ENCODE measurements around the gene ANO2. TPM values are rescaled to one million over a fixed set of nuclear protein-coding genes. Genes with fewer than 3 reads are reported as not detected.

The ANO2 gene
- total and polyA plus RNA-seq, 2 experiments from 2014 or later, result 2.3 to 4.6 TPM

DNA sequence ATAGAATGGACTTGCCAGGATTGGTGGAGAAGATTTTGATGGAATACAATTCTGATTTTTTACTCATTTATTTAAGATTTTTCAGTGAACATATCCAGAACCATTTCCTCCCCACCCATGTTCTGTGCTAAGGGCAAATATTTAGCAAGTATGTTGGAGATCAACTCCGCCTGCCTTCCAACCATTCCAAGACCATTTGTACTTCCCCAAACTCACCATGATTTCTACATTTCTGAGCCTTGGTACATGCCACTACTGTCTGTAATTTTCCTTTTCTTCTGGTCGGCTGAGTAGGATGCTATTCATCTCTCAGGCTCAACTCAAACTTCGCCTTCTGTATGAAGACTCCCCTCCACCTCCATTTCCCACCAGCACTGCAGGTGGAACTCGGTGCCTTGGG, 362.5 kb downstream of the ANO2 start:
- Histone ChIP-seq H3F3A (replicated peaks; ENCODE audit: low read depth) (no peaks in the 10 kb centered on the region), H3K9me2 (ENCODE audit: insufficient read depth) (peaks cover 22% of the 10 kb centered on the region), H3K36me3 (ENCODE audit: insufficient read depth) (no peaks in the 10 kb centered on the region), H3K27ac (ENCODE audit: low read depth) (no peak overlapping the region), H4K20me1 (replicated peaks; ENCODE audit: insufficient read depth) (no peaks in the 10 kb centered on the region), H3K79me2 (replicated peaks; ENCODE audit: insufficient read depth) (no peaks in the 10 kb centered on the region), H2AFZ (no peak overlapping the region), H3K4me1 (ENCODE audit: insufficient read depth) (peaks cover 11% of the 10 kb centered on the region; the same call in 1 of the 2 replicates), H3K4me2 (no peak overlapping the region), H3K4me3 (no peak overlapping the region), H3K27me3 (ENCODE audit: insufficient read depth) (no peaks in the 10 kb centered on the region)
- Mint-ChIP-seq H3K27ac (no peak overlapping the region), H3K4me3 (no peak overlapping the region), H3K4me1 (peaks cover 11% of the 10 kb centered on the region), H3K9me3 (no peaks in the 10 kb centered on the region), H3K27me3 (ENCODE audit: insufficient read depth, low read depth, poor library complexity) (peaks cover 2% of the 10 kb centered on the region), H3K36me3 (ENCODE audit: low read depth) (no peaks in the 10 kb centered on the region)
- ATAC-seq (no peak), DNase-seq (ENCODE audit: low spot score) (no peak)
- TF ChIP-seq, protein P1, sequence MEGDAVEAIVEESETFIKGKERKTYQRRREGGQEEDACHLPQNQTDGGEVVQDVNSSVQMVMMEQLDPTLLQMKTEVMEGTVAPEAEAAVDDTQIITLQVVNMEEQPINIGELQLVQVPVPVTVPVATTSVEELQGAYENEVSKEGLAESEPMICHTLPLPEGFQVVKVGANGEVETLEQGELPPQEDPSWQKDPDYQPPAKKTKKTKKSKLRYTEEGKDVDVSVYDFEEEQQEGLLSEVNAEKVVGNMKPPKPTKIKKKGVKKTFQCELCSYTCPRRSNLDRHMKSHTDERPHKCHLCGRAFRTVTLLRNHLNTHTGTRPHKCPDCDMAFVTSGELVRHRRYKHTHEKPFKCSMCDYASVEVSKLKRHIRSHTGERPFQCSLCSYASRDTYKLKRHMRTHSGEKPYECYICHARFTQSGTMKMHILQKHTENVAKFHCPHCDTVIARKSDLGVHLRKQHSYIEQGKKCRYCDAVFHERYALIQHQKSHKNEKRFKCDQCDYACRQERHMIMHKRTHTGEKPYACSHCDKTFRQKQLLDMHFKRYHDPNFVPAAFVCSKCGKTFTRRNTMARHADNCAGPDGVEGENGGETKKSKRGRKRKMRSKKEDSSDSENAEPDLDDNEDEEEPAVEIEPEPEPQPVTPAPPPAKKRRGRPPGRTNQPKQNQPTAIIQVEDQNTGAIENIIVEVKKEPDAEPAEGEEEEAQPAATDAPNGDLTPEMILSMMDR (conservative IDR thresholded peaks at IDR 0.05; ENCODE audit: low read depth in 2 of 2), result no peak
- TF ChIP-seq, protein P2, sequence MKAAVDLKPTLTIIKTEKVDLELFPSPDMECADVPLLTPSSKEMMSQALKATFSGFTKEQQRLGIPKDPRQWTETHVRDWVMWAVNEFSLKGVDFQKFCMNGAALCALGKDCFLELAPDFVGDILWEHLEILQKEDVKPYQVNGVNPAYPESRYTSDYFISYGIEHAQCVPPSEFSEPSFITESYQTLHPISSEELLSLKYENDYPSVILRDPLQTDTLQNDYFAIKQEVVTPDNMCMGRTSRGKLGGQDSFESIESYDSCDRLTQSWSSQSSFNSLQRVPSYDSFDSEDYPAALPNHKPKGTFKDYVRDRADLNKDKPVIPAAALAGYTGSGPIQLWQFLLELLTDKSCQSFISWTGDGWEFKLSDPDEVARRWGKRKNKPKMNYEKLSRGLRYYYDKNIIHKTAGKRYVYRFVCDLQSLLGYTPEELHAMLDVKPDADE (IDR thresholded peaks at IDR 0.05), result no peak
- TF ChIP-seq, protein P3, sequence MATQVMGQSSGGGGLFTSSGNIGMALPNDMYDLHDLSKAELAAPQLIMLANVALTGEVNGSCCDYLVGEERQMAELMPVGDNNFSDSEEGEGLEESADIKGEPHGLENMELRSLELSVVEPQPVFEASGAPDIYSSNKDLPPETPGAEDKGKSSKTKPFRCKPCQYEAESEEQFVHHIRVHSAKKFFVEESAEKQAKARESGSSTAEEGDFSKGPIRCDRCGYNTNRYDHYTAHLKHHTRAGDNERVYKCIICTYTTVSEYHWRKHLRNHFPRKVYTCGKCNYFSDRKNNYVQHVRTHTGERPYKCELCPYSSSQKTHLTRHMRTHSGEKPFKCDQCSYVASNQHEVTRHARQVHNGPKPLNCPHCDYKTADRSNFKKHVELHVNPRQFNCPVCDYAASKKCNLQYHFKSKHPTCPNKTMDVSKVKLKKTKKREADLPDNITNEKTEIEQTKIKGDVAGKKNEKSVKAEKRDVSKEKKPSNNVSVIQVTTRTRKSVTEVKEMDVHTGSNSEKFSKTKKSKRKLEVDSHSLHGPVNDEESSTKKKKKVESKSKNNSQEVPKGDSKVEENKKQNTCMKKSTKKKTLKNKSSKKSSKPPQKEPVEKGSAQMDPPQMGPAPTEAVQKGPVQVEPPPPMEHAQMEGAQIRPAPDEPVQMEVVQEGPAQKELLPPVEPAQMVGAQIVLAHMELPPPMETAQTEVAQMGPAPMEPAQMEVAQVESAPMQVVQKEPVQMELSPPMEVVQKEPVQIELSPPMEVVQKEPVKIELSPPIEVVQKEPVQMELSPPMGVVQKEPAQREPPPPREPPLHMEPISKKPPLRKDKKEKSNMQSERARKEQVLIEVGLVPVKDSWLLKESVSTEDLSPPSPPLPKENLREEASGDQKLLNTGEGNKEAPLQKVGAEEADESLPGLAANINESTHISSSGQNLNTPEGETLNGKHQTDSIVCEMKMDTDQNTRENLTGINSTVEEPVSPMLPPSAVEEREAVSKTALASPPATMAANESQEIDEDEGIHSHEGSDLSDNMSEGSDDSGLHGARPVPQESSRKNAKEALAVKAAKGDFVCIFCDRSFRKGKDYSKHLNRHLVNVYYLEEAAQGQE (IDR thresholded peaks at IDR 0.05; ENCODE audit: unreplicated experiment), result no peak
- TF ChIP-seq ZNF331 (CRISPR knock-in tag; IDR thresholded peaks at IDR 0.05; ENCODE audit: low read depth) (no peak), STAT1 (IDR thresholded peaks at IDR 0.05; ENCODE audit: unreplicated experiment) (no peak), CREB1 (CRISPR knock-in tag; IDR thresholded peaks at IDR 0.05; ENCODE audit: low read depth) (no peak)

DNA sequence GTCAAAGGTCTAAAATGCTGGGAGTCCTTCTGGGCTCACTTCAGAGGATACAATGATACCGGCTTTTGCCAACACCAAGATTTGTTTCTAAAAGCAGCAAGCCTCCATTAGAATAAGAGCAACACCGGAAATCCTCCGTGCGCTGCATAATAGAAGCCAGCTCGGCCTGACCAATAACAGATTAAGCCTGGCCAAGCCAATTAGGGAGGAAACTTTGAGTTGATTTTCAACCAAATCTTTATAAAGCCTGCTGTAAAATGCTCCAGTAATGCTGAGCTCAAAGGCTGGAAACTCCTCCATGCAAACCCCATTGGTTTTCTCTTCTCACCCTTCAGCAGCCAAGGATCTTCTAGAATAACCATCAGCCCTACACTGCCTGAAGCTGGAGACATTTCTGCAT, 363.0 kb downstream of the ANO2 start:
- Histone ChIP-seq H2AFZ (no peak overlapping the region), H3K79me2 (replicated peaks; ENCODE audit: insufficient read depth) (no peaks in the 10 kb centered on the region)

More for the DNA sequence above, 363.0 kb downstream of the ANO2 start:
- no peak overlapping the region for H3K27ac Mint-ChIP-seq
- no peaks in the 10 kb centered on the region for H3K27me3 ChIP-seq (ENCODE audit: insufficient read depth)
- TF ChIP-seq JUNB (IDR thresholded peaks at IDR 0.05; ENCODE audit: unreplicated experiment) (no peak), ZNF331 (CRISPR knock-in tag; IDR thresholded peaks at IDR 0.05; ENCODE audit: low read depth) (no peak), CREB1 (CRISPR knock-in tag; IDR thresholded peaks at IDR 0.05; ENCODE audit: low read depth) (no peak)
- TF ChIP-seq, protein P2 (IDR thresholded peaks at IDR 0.05), result no peak
- ATAC-seq, result no peak
- DNase-seq (ENCODE audit: low spot score), result no peak
- no peaks in the 10 kb centered on the region for H3K36me3 ChIP-seq (ENCODE audit: insufficient read depth)
- peaks cover 9% of the 10 kb centered on the region for H3K4me1 Mint-ChIP-seq
- H3K4me1 ChIP-seq (ENCODE audit: insufficient read depth), result peaks cover 8% of the 10 kb centered on the region; the same call in 1 of the 2 replicates
- no peak overlapping the region for H3K4me2 ChIP-seq
- peaks cover 22% of the 10 kb centered on the region for H3K9me2 ChIP-seq (ENCODE audit: insufficient read depth)
- H3K9me3 Mint-ChIP-seq, result no peaks in the 10 kb centered on the region
- H3K4me3 Mint-ChIP-seq, result no peak overlapping the region
- no peak overlapping the region for H3K27ac ChIP-seq (ENCODE audit: low read depth)
- H3K4me3 ChIP-seq, result no peak overlapping the region
- H3K36me3 Mint-ChIP-seq (ENCODE audit: low read depth), result no peaks in the 10 kb centered on the region
- H3F3A ChIP-seq (replicated peaks; ENCODE audit: low read depth), result no peaks in the 10 kb centered on the region
- H4K20me1 ChIP-seq (replicated peaks; ENCODE audit: insufficient read depth), result no peaks in the 10 kb centered on the region
- H3K27me3 Mint-ChIP-seq (ENCODE audit: insufficient read depth, low read depth, poor library complexity), result peaks cover 2% of the 10 kb centered on the region

Data from GM23338 (cell line).